GM21515 (cell line): Measurements from ENCODE around the gene INAFM2.

Experiments used
- ATAC-seq: cut with Tn5 transposase; IDR thresholded peaks from one replicate; pipeline ENCODE4 v1.9.1; 2021; ENCODE audit not compliant: unreplicated experiment

INAFM2 gene

DNA sequence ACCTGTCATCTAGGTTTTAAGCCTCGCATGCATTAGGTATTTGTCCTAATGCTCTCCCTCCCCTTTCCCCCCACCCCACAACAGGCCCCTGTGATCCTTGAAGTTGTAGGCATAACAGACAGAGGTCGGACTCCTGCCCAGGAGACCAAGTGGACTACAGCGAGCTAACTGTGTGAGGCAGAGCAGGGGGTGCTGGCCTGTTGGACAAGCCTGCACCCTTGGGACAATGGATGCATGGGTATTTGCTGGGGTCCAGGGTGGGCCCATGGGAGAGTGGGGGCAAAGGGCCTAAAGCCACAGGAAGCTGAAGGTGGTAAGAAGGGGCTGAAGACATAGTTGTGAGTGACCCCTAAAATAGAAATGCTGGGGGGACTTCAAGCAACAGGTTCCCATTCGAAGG, 18.2 kb upstream of the INAFM2 start:
- ATAC-seq, result no peak

DNA sequence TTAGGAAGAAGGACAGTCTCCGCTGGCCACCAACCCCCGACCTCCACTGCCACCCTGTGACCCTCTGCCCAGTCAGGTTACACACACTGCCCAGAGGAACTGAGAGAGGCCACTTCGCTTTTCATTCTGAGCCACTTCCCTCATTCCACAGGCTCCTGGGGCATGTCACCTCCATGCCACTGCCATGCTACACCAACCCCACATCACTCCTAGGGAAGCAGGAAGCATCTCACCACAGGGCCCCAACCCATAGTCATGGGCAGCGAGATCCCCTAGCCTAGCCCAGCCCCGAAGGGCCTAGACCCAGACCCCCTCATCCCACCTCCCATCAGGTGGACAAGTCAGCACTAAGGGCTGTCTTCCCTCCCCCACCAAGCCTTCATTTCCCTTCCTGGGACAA, 17.1 kb upstream of the INAFM2 start:
- ATAC-seq, result no peak

DNA sequence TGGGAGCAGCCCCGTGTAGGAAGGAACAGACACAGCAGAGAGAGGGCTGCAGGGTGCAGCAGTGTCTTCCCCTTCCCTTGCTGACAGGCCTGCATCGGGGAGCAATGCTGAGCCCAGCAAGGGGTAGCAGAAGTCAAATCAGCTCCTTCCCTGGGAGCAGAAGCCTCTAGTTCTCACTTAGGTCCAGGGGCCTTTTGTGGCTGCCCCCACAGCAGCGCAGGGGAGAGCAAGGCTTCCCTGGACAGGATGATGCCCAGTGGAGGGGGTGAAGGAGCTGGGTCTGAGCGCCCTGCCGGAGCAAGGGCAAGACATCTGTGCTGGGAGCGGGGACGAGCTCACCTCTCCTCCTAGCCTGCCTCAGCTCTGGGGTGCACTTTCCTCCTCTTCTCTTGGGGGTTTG, 16.6 kb upstream of the INAFM2 start:
- ATAC-seq, result no peak

DNA sequence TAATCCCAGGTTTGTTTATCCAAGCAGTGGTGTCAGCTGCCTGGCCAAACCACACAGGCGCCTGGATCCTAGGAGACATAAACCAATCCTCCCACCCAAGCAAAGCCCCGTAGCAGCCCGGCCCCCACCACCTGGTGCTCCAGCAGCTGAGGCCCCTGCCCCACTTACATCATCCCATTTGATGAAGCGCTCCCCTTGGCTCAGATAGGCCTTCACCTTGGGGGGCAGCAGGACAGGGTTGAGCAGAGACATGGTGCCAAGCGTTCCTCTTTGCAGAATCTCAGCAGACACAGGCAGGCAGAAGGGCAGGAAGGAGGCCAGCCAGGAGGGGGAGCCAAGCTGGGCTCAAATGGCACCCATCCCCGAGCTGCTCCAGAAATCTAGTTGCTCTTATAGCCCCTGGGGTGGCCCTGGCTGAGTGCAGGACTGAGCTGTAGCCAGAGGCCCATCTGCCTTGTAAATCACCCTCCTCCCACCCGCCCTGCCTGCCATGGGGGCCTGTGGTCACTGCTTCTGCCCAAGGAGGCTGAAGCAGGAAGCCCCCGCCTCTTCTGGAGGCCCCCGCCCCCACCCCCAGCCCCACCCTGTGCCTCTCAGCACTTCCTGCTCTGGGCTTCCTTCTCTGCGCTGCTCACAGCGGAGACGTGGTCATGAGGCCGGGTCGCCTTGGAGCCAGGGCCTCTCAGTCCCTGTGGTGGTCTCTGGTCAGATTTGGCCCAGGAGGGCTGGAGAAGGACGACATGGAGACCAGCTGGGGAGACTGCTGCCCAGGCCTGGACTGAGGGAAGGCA, 15.9 kb upstream of the INAFM2 start, which contains the start of gene PLCB2:
Gene PLCB2, minus strand, starts transcription at position 515 of the 791 bp plus-strand sequence. Its CDS starts 263 bp downstream, at position 252.
- ATAC-seq, result no peak

DNA sequence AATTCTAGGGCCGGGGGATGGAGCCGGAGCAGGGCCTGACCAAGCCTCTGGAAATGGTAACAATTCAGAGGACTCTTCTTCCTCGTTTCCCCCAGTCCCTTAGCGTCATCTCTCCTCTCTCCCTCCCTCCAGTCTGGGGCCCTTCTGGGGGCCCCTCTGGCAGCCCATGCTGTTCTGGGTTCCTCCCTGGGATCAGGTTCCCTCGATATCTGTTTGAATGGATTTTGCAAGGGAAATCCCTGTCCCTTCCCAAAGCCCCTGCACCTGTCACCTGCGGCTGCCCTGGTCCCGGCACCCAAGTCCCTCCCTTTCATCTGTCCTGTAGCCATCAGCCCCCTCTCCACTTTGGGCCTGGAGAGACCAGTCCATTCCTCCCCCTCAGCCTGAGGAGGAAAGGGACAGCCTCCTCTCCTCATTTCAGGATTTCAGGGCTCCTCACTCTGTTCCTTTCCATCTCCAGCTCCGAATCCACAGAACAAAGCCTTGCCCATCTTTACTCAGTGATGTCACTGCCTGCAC, 14.1 kb upstream of the INAFM2 start:
- ATAC-seq, result no peak

DNA sequence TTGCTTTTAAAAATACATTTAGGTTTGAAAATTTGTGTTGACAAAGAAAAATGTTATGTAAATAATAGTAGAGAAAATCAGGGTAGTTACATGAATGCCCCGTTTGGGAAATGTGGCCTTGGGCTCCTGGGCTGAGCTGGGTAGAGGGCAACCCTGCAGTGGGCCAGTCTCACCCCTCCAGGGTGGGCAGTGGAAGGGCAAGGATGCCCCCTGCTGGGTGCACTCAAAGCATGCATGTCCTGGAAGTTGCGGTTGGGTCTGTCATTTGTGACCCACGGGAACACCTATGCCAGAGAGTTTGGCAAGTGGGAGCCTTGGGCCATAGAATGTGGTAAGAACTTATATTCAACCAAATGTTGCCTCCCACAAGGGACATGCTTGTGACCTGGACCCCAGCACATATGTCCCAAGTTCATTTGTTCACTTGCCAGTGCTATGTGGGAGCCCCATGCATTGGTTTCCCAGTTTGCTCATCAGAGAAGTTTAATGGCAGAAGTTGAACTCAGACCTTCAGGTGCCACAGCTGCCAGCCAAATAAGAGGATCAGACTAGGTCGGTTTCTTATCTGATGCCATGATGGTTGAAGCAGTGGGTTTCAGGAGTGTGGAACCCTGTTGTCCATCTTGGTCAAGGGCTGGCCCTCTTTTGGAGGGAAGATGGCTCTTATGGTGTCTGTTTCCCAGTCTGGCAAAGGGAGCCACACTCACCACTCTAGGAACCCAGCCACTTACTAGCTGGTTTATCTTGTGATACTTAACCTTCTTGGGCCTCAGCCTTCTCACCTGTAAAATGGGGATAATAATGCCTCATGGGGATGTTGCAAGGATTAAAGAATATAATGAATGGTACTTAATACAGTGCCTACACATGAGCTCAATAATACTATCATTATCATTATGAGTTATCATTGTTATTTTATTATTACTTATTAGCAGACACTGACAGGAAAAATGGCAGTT, 13.2 kb upstream of the INAFM2 start:
- ATAC-seq, result no peak

DNA sequence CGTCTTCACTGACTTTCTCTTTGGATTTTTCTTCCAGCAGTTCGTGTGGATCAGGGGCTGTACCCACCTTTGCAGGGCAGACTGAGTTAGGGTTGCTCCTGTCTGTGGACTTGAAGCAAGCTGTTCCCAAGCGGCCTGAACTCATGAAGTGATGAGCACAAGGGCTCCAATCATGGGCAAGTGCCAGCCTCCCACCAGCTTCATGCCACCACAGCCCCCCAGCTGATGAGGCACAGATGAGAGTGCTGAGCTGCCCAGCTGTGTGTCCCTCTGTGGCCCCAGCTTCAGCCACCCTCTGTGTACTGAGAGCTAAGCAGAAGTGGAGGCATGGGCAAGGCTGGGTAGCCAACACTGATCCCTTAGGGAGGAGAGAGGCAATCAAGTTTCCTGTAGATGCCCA, 12.5 kb upstream of the INAFM2 start:
- no peak for ATAC-seq

DNA sequence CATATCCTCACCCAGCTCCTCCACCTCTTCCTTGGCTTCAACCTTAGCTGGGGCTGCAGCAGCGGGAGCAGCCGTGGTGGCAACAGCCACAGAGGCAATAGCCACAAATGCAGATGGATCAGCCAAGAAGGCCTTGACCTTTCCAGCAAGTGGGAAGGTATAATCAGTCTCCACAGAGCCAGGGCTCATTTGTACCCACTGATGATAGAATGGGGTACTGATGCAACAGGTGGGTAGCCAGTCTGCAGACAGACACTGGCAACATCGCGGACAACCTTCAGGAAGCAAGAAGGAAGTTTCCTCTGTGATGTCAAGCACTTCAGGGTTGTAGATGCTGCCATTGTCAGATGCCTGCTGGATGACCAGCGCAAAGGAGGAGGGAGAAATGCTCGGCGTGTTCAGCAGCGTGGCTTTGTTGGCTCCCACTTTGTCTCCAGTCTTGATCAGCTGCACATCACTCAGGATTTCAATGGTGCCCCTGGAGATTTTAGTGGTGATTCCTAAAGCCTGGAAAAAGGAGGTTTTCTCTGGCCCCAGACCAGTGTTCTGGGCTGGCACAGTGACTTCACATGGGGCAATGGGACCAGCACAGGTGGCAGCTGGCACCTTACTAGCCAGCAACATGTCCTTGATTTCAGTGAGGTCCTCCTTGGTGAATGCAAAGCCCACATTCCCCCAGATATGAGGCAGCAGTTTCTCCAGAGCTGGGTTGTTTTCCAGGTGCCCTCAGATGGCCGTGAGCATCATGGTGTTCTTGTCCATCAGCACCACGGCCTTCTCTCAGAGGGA, 10.9 kb upstream of the INAFM2 start:
- ATAC-seq, result no peak

DNA sequence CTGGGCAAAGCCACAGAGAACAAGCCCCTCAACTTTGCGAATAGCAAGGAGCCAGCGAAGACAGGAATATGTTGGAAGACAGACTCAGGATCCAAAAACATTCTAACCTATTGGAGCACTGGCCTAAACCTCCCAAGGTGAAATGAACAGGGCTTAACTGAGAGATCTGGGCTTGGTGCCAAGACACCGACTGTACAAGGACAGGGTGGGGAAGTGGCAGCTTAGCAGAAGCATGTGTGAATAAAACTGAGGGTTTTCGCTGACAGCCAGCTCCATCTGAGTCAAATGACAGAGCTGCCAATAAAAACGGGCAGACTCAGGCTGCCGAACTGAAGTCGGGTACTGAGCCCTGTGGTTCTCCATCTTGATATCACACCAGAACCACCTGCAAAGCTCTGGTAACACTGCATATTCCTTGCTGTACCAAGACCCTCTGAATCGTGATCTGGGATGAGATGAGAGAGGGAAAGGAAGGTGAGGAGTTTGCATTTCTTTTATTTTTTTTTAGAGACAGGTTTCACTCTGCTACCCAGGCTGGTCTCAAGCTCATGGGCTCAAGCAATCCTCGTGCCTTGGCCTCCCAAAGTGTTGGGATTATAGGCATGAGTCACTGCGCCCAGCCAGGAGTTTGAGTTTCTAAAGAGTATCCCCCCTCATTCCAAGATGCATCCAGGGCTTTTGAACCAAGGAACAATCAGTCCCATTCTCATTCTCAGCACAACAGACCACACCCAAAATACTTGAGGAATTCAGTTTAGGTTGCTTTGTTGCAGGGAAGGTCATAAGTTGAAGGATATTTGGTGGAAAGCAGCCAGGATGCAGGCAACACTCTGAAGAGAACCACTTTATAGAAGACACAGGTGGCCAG, 9.7 kb upstream of the INAFM2 start:
- ATAC-seq, result no peak

DNA sequence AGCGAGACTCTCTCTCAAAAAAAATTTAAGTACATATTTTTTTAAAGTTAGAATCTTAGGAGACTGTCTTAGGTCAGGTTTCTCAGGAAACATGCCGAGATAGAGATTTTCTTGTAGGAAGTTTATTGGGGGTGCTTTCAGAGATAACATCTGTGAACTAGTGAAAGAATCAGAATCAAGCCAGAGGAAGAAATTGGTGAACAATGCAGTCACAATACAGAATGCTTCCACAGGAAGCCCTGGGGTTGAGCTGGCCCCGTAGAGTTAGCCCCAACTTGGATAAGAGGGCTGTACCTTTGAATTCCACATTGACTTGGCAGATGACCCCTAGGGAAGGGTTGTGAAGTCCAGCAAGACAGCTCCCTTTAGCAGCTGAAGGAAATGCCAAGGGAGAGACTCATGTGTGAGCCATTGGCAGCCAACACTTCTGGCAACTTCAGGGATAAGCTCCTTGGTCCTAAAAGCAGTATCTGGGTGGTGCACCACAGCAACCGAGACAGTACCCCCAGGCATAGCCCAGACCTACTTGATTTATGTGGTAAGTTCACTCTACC, 8.7 kb upstream of the INAFM2 start:
- no peak for ATAC-seq

DNA sequence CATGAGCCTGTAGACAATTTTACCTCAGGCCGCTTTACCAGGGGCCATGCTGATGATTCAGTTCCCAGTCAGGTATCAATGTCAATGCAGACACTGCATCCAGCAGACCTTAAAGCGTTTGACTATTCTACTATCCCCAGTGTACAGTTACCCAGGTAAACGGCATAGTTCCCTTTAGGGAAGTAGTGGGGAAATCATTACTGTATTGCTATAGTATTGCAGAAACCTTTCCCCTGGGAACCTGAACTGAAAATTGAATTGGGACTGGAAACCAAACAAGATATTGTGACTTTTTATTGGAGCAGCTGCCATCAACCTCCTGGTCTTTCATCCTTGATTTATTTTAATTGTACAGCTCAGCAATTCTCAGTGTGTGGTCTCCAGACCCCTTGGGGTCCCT, 6.6 kb upstream of the INAFM2 start:
- no peak for ATAC-seq

DNA sequence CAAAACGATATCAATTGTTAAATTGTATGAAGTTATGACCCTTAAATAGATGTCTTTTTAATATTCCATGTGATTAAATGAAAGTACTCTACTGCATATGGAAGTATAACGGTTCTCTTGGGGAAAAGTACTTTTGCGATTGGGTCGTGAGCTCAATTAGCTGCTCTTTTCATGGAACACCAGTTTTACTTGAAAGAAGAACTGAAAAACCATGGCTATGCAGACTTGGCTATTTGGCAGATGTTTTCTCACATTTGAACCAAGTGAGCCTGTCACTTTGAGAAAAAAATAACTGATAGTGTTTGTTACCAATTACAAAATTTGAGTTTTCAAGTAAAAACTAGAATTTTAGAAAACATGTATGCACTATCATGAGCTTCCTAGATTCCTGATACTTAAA, 5.9 kb upstream of the INAFM2 start:
- no peak for ATAC-seq

DNA sequence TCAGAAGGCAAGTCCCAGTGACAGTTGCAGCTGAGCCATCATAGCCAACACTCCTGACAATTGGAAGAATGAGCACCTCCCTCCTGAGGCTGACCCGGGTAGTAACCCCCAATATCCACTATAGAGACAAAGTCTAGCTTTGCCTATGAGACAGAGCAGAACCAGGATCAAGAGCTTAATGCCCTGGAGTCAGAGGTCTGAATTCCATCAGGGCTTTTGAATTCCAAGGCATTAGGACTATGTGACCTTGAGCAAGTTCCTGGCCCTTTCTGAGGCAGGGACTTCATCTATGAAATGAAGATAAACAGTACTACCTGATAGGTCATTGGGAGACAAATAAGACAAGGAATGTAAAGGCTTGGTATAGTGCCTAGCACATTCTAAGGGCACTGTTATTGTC, 3.1 kb upstream of the INAFM2 start:
- ATAC-seq, result no peak

DNA sequence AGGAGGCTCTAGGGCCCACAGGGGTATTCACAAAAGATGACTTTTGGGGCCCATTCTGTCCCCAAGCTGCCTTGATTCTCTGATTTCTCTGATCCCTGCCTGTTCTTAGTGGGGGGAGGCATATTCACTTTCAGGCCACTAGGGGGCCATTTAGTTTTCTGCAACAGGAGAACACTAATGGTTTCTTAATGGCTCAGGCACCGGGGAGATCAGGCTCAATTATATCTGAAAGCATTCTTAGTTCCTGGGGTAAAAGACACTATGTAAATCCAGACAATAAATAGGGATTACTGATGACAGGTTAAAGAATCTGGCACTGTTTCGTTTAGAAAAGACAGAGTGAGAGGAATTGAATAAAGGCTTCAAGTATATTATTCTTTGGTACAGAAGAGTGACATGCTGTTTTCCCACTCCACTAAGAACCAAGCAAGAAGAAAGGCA, 2.5 kb upstream of the INAFM2 start:
- no peak for ATAC-seq

DNA sequence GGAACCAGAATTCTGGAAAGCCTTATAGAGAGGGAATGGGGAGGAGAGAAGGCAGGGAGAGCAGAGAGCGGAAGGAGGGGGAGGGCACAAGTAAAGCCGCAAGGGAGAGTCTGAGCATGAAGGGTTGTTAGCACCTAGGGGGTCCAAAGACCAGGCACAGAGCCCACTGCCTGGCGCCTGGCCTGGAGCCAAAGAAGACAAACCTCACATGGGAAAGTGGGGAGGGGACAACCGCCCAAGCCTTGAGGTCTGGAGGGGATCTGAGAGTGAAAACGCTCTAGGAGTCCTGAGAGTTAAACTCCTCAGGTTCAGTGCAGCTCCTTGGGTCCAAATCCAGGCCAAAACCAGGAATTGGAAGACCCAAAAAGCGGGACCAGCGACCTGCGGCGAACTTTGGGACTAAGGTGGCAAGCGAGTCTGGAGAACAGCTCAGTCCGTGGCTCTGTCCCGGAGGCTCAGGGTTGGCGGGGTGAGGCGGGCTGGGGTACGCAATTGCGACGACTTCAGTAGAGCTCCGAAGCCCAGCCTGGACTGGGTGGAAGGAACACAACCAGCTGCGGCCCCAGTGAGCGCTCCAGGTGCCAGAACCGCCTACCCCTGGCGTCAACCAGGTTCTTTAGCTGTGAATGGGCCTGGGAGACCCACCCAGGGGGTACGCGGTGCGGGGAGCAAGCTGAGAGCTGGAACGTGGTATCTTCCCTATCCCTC, 807 bp upstream of the INAFM2 start:
- ATAC-seq, result no peak

DNA sequence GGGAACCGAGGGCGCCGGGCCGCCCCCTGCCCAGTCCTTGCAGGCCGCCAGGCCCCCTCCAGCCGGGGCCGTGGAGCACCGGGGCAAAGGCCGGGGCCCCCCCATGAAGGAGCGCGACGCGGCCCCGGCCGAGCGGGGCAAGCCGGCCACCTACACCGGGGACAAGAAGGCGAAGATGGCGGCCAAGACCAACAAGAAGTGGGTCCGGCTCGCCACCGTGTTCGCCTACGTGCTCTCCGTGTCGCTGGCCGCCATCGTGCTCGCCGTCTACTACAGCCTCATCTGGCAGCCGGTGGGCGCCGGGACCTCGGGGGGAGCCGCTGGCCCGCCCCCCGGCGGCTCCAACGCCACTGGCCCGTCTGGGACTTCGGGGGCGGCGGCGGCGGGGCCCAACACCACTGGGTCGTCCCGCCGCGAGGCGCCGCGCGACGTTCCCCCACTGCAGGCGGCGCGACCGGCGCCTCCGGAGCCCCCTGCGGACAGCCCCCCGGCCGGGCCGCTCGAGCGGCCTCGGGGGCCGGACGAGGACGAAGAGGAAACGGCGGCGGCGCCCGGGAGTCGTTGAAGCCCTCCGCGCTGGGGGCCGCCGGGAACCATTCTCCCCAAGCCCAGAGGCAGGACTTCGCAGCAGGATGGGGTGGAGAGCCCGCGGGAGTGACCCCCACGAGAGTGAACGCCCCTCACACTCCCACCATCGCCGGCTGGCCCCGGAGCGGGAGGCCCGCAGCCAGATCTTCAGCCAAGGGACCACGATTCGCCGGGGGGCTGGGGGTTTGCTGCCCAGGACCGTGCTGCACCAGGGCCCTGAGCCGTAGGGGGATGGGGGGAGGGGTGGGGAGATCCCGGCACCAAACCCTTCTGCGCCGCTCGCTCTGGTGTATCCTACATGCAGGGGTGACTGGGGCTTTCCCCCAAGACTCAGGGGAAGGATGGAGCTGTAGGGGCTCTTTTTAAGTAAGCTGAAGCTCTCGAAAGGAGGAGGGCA, 753 bp downstream of the INAFM2 start:
- peak; percentile 2 for ATAC-seq

DNA sequence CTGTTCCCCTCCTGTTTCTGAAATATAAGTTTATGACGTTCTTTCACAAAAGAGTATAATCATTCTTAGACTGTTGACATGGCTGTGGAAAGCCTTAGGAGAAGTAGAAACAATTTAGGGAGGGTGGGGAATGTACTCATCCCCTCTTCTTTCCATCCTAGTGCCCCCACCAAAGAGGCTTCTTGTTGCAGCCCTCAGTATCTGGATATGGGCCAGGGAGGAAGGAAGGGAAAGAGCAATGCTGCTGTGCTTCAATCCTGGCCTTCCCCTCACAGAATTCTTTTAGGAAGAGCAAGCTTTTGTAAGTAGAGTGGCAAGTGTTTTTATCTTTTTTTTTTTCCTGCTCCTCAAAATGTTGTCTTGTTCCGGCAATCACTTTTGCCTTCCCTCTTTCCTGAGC, 1.7 kb downstream of the INAFM2 start:
- ATAC-seq, result no peak

DNA sequence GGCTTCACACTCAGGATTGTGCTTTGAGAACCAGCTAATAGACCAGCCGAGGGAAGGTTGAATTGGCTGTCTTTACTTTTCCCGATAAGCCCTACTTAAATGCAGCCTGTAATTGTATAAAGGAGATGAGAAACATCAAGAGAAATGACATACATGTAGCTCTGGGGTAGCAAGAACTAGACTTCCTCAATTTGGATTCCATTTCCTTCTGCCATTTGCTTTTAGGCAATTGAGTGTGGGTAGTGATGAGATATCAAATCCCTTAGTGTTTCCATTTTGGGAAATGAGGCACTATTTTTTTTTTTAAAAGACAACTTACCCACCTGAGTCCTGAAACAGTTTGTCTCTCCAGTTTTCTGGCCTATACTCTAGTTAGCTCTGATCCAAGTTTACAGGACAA, 2.2 kb downstream of the INAFM2 start:
- no peak for ATAC-seq
